Type B pancreatic cell (in vitro differentiated cells): ENCODE results near the gene MED12L. TPM values are rescaled to one million over a fixed set of nuclear protein-coding genes. Genes with fewer than 3 reads are reported as not detected.

Source experiments
- DNase-seq: peaks from one replicate; pipeline ENCODE4 v3.0.0; 2021; ENCODE audit warnings: mixed read lengths; ENCODE audit not compliant: unreplicated experiment; ENCODE audit errors: extremely low spot score
- H3K27ac Mint-ChIP-seq: 2 replicates; pipeline ENCODE4 v1.8.0; 2021; ENCODE audit warnings: mild to moderate bottlenecking, mixed read lengths
- H3K27me3 Mint-ChIP-seq: 2 replicates; pipeline ENCODE4 v1.8.0; 2021; ENCODE audit warnings: mixed read lengths
- H3K36me3 Mint-ChIP-seq: 2 replicates; pipeline ENCODE4 v1.8.0; 2021; ENCODE audit warnings: mixed read lengths
- H3K4me1 Mint-ChIP-seq: one replicate; pipeline ENCODE4 v1.8.0; 2021; ENCODE audit warnings: mixed read lengths; ENCODE audit not compliant: unreplicated experiment
- H3K4me3 Mint-ChIP-seq: 2 replicates; pipeline ENCODE4 v1.8.0; 2021; ENCODE audit warnings: mild to moderate bottlenecking, mixed read lengths
- H3K9me3 Mint-ChIP-seq: 2 replicates; pipeline ENCODE4 v1.8.0; 2021; ENCODE audit warnings: mixed read lengths
- total RNA-seq: library from RNA; stranded (reverse); gene quantifications from 2 replicates; pipeline ENCODE4 v1.2.1, GENCODE V29; 2021; ENCODE audit warnings: low replicate concordance
- TF ChIP-seq, protein P1 (sequence below): fragments of 200-600 bp; sonication (generic); conservative IDR thresholded peaks from 2 replicates; pipeline ENCODE4 v1.5.0; 2021; ENCODE audit warnings: antibody characterized with exemption, mild to moderate bottlenecking

MED12L gene
- total RNA-seq, 1 donor from 2014 or later, result 6.4 TPM

DNA sequence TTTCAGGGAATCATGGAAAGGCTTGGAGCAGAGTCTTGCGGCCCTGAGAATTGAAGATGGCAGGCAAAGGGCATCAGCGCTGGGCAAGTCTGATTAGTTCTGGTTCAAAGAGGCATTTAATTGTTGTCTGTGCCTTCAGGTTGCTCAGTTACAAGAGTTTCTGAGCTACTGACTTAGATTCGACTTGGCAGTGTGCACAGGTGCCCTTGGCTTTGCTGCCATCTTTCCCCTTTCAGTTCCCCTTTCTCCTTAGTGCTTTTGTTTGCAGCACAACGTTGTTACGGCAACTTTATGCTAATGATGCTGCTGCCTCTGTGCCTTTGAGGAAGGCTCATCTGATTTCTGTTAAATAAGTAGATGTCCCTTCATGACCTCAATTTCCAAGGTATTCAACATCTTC is 180.4 kb downstream of the MED12L start:
- Mint-ChIP-seq H3K36me3 (no peaks in the 10 kb centered on the region), H3K27me3 (peaks cover 11% of the 10 kb centered on the region), H3K27ac (no peak overlapping the region), H3K9me3 (no peaks in the 10 kb centered on the region), H3K4me1 (peaks cover 5% of the 10 kb centered on the region), H3K4me3 (no peak overlapping the region)
- DNase-seq, result no peak
- TF ChIP-seq, protein P1, sequence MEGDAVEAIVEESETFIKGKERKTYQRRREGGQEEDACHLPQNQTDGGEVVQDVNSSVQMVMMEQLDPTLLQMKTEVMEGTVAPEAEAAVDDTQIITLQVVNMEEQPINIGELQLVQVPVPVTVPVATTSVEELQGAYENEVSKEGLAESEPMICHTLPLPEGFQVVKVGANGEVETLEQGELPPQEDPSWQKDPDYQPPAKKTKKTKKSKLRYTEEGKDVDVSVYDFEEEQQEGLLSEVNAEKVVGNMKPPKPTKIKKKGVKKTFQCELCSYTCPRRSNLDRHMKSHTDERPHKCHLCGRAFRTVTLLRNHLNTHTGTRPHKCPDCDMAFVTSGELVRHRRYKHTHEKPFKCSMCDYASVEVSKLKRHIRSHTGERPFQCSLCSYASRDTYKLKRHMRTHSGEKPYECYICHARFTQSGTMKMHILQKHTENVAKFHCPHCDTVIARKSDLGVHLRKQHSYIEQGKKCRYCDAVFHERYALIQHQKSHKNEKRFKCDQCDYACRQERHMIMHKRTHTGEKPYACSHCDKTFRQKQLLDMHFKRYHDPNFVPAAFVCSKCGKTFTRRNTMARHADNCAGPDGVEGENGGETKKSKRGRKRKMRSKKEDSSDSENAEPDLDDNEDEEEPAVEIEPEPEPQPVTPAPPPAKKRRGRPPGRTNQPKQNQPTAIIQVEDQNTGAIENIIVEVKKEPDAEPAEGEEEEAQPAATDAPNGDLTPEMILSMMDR, result no peak

DNA sequence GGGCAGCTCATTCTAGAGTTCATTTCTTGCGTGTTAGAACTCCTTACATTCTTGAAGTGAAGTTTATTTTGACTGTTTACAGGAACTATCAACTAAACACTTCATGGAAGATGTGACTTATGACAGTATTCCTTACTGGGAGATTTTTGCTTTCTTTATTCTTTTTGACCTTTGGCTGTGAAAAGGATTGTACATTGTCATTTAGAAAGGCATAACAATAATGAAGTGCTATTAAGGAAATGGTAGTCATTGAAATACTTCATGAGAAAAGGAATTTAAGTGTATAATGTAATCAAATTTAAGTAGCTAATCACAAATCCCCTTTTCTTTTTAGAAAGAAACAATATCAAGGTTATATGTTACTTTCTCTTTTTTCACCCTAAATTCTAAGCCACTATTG is 181.6 kb downstream of the MED12L start:
- H3K9me3 Mint-ChIP-seq, result no peaks in the 10 kb centered on the region
- peaks cover 5% of the 10 kb centered on the region for H3K4me1 Mint-ChIP-seq
- H3K4me3 Mint-ChIP-seq, result no peak overlapping the region
- peaks cover 10% of the 10 kb centered on the region for H3K27me3 Mint-ChIP-seq
- DNase-seq, result no peak
- TF ChIP-seq, protein P1, result no peak
- no peak overlapping the region for H3K27ac Mint-ChIP-seq
- no peaks in the 10 kb centered on the region for H3K36me3 Mint-ChIP-seq

- Mint-ChIP-seq H3K27ac (no peak overlapping the region), H3K4me1 (peaks cover 5% of the 10 kb centered on the region), H3K27me3 (peaks cover 10% of the 10 kb centered on the region), H3K9me3 (no peaks in the 10 kb centered on the region), H3K4me3 (no peak overlapping the region), H3K36me3 (no peaks in the 10 kb centered on the region)
- no peak for DNase-seq
- TF ChIP-seq, protein P1, result no peak
These were observed 183.1 kb downstream of the MED12L start for GRCh38 chr3:151268267-151269235.

DNA sequence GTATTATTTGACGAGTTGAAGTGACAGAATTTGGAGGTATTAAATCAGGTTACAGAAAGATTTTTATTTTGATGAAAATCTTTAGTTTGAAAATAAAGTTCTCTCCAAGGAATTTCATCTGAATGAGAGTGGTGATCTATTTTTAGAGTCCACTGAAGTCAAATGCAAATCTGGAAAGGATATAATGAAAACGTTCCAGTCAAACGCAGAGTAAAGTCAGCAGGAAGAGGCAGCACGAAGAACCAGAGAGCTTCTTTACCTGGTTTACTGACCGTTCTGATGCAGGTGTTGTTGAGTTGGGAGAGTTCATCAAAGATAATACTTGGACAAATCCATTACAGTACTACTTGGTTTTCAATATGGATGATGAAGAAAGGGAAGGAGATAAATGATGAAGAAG is 184.2 kb downstream of the MED12L start:
- Mint-ChIP-seq H3K4me1 (peaks cover 4% of the 10 kb centered on the region), H3K4me3 (no peak overlapping the region), H3K36me3 (no peaks in the 10 kb centered on the region), H3K27me3 (peaks cover 10% of the 10 kb centered on the region), H3K9me3 (no peaks in the 10 kb centered on the region), H3K27ac (no peak overlapping the region)
- TF ChIP-seq, protein P1, result no peak
- no peak for DNase-seq

- Mint-ChIP-seq H3K27ac (no peak overlapping the region), H3K36me3 (no peaks in the 10 kb centered on the region), H3K4me1 (no peaks in the 10 kb centered on the region)
These were observed 189.6 kb downstream of the MED12L start for GRCh38 chr3:151275091-151275490.

More at GRCh38 chr3:151275091-151275490, 189.6 kb downstream of the MED12L start:
- H3K27me3 Mint-ChIP-seq, result no peaks in the 10 kb centered on the region
- no peaks in the 10 kb centered on the region for H3K9me3 Mint-ChIP-seq
- TF ChIP-seq, protein P1, result no peak
- no peak overlapping the region for H3K4me3 Mint-ChIP-seq
- no peak for DNase-seq
